ENCODE data around the gene C14orf132.

- TF ChIP-seq CTCF (IDR thresholded peaks at IDR 0.05) (no peak), EP300 (IDR thresholded peaks at IDR 0.05) (no peak), POLR2A (IDR thresholded peaks at IDR 0.05) (no peak)
Measured at GRCh38 chr14:96011131-96011530, 28.0 kb upstream of the C14orf132 start.
